ENCODE results near the gene CACNB4. TPM values are rescaled to one million over a fixed set of nuclear protein-coding genes. Genes with fewer than 3 reads are reported as not detected.

CACNB4 gene
- total RNA-seq, 1 experiment from 2014 or later: 1.7 TPM

GRCh38 chr2:152063325-152063924, 35.4 kb downstream of the CACNB4 start:
- Histone ChIP-seq H3K4me3 (ENCODE audit: low read depth in 2 of 2, low read length in 2 of 2) (no peak overlapping the region), H3K4me1 (ENCODE audit: control insufficient read depth, insufficient read depth, low read length) (no peaks in the 10 kb centered on the region), H3K9me3 (ENCODE audit: control insufficient read depth, insufficient read depth, low read depth, low read length) (no peaks in the 10 kb centered on the region), H3K27ac (ENCODE audit: low read length) (no peak overlapping the region), H3K36me3 (ENCODE audit: control insufficient read depth, insufficient read depth, low read length) (no peaks in the 10 kb centered on the region), H3K27me3 (ENCODE audit: control insufficient read depth, insufficient read depth, low read length) (peaks cover 6% of the 10 kb centered on the region)
- DNase-seq (ENCODE audit: low read depth, low spot score): no peak
- in situ Hi-C loops (cut with HindIII; ENCODE audit: low pct_unique_long_range_greater_than_20kb, low sequenced_read_pairs) (no loop called here), intact Hi-C loops (cut with micrococcal nuclease; ENCODE audit: unreplicated experiment) (no loop called here)
- no peak for TF ChIP-seq TCF7L2 (IDR thresholded peaks at IDR 0.05; ENCODE audit: low read depth, low read length)
- no peak for TF ChIP-seq SIN3A (IDR thresholded peaks at IDR 0.05; ENCODE audit: borderline replicate concordance, insufficient read depth, low read depth, low read length)
- TF ChIP-seq CTCF (IDR thresholded peaks at IDR 0.05): no peak
- no peak for TF ChIP-seq REST (IDR thresholded peaks at IDR 0.05; ENCODE audit: insufficient read depth in 1 of 2, low read depth in 2 of 2, low read length in 1 of 2)
- ChIA-PET POLR2A (no interaction called here), CTCF (no interaction called here)
- no peak for ATAC-seq
- no TSS peak for BruUV-seq (replicated peaks)

- H3K4me1 ChIP-seq (ENCODE audit: control insufficient read depth, insufficient read depth, low read length): no peaks in the 10 kb centered on the region
- in situ Hi-C loops (cut with HindIII; ENCODE audit: low pct_unique_long_range_greater_than_20kb, low sequenced_read_pairs): no loop called here
- DNase-seq (ENCODE audit: low read depth, low spot score) (no peak), ATAC-seq (no peak)
- CTCF ChIA-PET: no interaction called here
- H3K9me3 ChIP-seq (ENCODE audit: control insufficient read depth, insufficient read depth, low read depth, low read length): no peaks in the 10 kb centered on the region
- no peaks in the 10 kb centered on the region for H3K36me3 ChIP-seq (ENCODE audit: control insufficient read depth, insufficient read depth, low read length)
- no peak overlapping the region for H3K4me3 ChIP-seq (ENCODE audit: low read depth in 2 of 2, low read length in 2 of 2)
- no TSS peak for BruUV-seq (replicated peaks)
- no peak overlapping the region for H3K27ac ChIP-seq (ENCODE audit: low read length)
- intact Hi-C loops (cut with micrococcal nuclease; ENCODE audit: unreplicated experiment): no loop called here
- peaks cover 6% of the 10 kb centered on the region for H3K27me3 ChIP-seq (ENCODE audit: control insufficient read depth, insufficient read depth, low read length)
- POLR2A ChIA-PET: no interaction called here
- TF ChIP-seq REST (IDR thresholded peaks at IDR 0.05; ENCODE audit: insufficient read depth in 1 of 2, low read depth in 2 of 2, low read length in 1 of 2): no peak
- TF ChIP-seq POLR2AphosphoS5 (IDR thresholded peaks at IDR 0.05; ENCODE audit: low read depth, low read length): no peak
- no peak for TF ChIP-seq CTCF (IDR thresholded peaks at IDR 0.05)
- no peak for TF ChIP-seq SIN3A (IDR thresholded peaks at IDR 0.05; ENCODE audit: borderline replicate concordance, insufficient read depth, low read depth, low read length)
- TF ChIP-seq TCF7L2 (IDR thresholded peaks at IDR 0.05; ENCODE audit: low read depth, low read length): no peak
Observed at GRCh38 chr2:152062125-152063091, 36.4 kb downstream of the CACNB4 start.

Data from Panc1 (cell line).